HG03025 (cell line): ENCODE measurements around the gene SFTPD.
A peak's percentile ranks its signal among the peaks of the same experiment; 100 is the strongest.

ENCODE experiments used
- ATAC-seq: cut with Tn5 transposase; IDR thresholded peaks from one replicate; pipeline ENCODE4 v1.9.1; 2021; ENCODE audit warnings: mild to moderate bottlenecking, moderate library complexity; ENCODE audit not compliant: unreplicated experiment, low FRiP score

The SFTPD gene

GRCh38 chr10:79946271-79947082 lies 2.4 kb downstream of the SFTPD start:
- no peak for ATAC-seq

GRCh38 chr10:79944428-79945395 lies 4.2 kb downstream of the SFTPD start:
- no peak for ATAC-seq

GRCh38 chr10:79943871-79944270 lies 5.0 kb downstream of the SFTPD start:
- ATAC-seq, result no peak

- ATAC-seq, result no peak
These were observed 6.4 kb downstream of the SFTPD start for GRCh38 chr10:79942261-79943185.

GRCh38 chr10:79941585-79942210 lies 7.2 kb downstream of the SFTPD start:
- no peak for ATAC-seq

GRCh38 chr10:79941146-79941545 lies 7.8 kb downstream of the SFTPD start:
- ATAC-seq, result no peak

GRCh38 chr10:79940431-79940830 lies 8.5 kb downstream of the SFTPD start:
- no peak for ATAC-seq

GRCh38 chr10:79939969-79940368 lies 8.9 kb downstream of the SFTPD start:
- ATAC-seq, result no peak

- ATAC-seq, result peak; percentile 61
These were observed 10.0 kb downstream of the SFTPD start for GRCh38 chr10:79938728-79939406.

GRCh38 chr10:79937701-79938151 lies 11.2 kb downstream of the SFTPD start:
- ATAC-seq, result no peak

- ATAC-seq, result no peak
These were observed 12.0 kb downstream of the SFTPD start for GRCh38 chr10:79936625-79937615.

- ATAC-seq, result no peak
These were observed 14.9 kb downstream of the SFTPD start for GRCh38 chr10:79933961-79934360.

GRCh38 chr10:79932841-79933379 lies 16.0 kb downstream of the SFTPD start:
- ATAC-seq, result no peak

GRCh38 chr10:79932307-79932706 lies 16.6 kb downstream of the SFTPD start:
- no peak for ATAC-seq

- ATAC-seq, result no peak
These were observed 18.2 kb downstream of the SFTPD start for GRCh38 chr10:79930751-79931150.

- ATAC-seq, result no peak
These were observed 18.6 kb downstream of the SFTPD start for GRCh38 chr10:79930267-79930666.

GRCh38 chr10:79929409-79929904 lies 19.4 kb downstream of the SFTPD start:
- no peak for ATAC-seq
